SK-N-MC (cell line): ENCODE results near the gene UST.
A peak's percentile ranks its signal among the peaks of the same experiment; 100 is the strongest.

Experiments
- EZH2 ChIP-seq: fragments of 200-600 bp; sonication (generic); IDR thresholded peaks from one replicate; pipeline ENCODE4 v1.6.1; 2017; ENCODE audit warnings: antibody characterized with exemption
- POLR2AphosphoS5 ChIP-seq: IDR thresholded peaks from 2 replicates; pipeline ENCODE4 v1.6.1; 2012; ENCODE audit warnings: mild to moderate bottlenecking, low read depth, low read length, borderline replicate concordance

GRCh38 chr6:148760568-148761526 lies 14.0 kb downstream of the UST start:
- peak; percentile 44; the same call in 1 of the 2 replicates for TF ChIP-seq POLR2AphosphoS5
- TF ChIP-seq EZH2, result no peak
